Effector memory CD8-positive, alpha-beta T cell (primary cell): ENCODE measurements around the gene TRIM72.
"Not testable (repeated sequence)": the region's sequence is repeated elsewhere in the genome, so short reads cannot be mapped to it uniquely, and the experiment has no call there.

ENCODE experiments used
- ATAC-seq: fragments of 150-1000 bp; cut with Tn5 transposase; replicated peaks from 2 replicates; pipeline ENCODE4 v1.10.0; 2021; ENCODE audit warnings: mild to moderate bottlenecking, moderate library complexity
- DNase-seq, 3 experiments: peaks; one replicate each; pipeline ENCODE4 v3.0.0; 2021
- H3K27ac Mint-ChIP-seq, 2 donors: one replicate each; pipeline ENCODE4 v1.8.0; 2022; ENCODE audit warnings: mild to moderate bottlenecking in 2 of 2, mixed read lengths in 2 of 2, moderate library complexity in 2 of 2
- H3K27me3 Mint-ChIP-seq, 2 donors: one replicate each; pipeline ENCODE4 v1.8.0; 2022; ENCODE audit warnings: mixed read lengths in 2 of 2
- H3K36me3 Mint-ChIP-seq: one replicate; pipeline ENCODE4 v1.8.0; 2022; ENCODE audit warnings: mild to moderate bottlenecking, moderate library complexity, mixed read lengths; ENCODE audit not compliant: insufficient read depth
- H3K4me1 Mint-ChIP-seq, 2 donors: one replicate each; pipeline ENCODE4 v1.8.0; 2022; ENCODE audit warnings: low read depth in 2 of 2, mixed read lengths in 2 of 2
- H3K4me3 Mint-ChIP-seq, 2 donors: one replicate each; pipeline ENCODE4 v1.8.0; 2022; ENCODE audit warnings: mild to moderate bottlenecking in 2 of 2, mixed read lengths in 2 of 2, moderate library complexity in 2 of 2
- H3K9me3 Mint-ChIP-seq, 2 donors: one replicate each; pipeline ENCODE4 v1.8.0; 2022; ENCODE audit warnings: mixed read lengths in 2 of 2

TRIM72 gene

DNA sequence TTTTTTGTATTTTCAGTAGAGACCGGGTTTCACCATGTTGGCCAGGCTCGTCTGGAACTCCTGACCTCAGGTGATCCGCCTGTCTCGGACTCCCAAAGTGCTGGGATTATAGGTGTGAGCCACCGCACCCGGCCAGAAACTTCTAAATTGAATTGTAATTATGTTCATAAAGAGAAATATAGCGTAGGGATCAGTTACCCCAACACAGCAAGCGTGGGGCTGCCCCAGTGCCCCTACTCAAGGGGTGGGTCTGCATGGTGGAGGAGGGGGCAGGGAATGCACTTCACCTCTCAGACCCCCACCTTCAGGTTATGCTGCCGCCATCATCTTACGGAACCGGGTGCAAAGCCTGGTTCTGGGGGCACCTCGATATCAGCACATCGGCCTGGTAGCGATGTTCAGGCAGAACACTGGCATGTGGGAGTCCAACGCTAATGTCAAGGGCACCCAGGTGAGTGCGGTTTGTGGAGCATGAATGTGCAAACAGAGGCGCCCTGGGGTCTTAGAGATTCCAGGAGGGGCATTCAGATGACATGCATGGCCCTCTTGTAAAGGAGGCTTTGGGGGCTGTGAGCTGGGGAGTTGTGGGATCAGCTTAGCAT, 63.8 kb downstream of the TRIM72 start:
- Mint-ChIP-seq H3K9me3 (no peaks in the 10 kb centered on the region), H3K27me3 (no peaks in the 10 kb centered on the region), H3K36me3 (peaks cover 19% of the 10 kb centered on the region), H3K27ac (no peak overlapping the region), H3K4me1 (no peaks in the 10 kb centered on the region), H3K4me3 (no peak overlapping the region)
- no peak for DNase-seq
- no peak for ATAC-seq

GRCh38 chr16:31278853-31279252, 64.9 kb downstream of the TRIM72 start:
- not testable (repeated sequence) for H3K27ac Mint-ChIP-seq
- H3K36me3 Mint-ChIP-seq, result peaks cover 16% of the 10 kb centered on the region

More at GRCh38 chr16:31278853-31279252, 64.9 kb downstream of the TRIM72 start:
- not testable (repeated sequence) for ATAC-seq, H3K27me3 Mint-ChIP-seq, H3K4me1 Mint-ChIP-seq, DNase-seq, H3K4me3 Mint-ChIP-seq, H3K9me3 Mint-ChIP-seq
